ENCODE measurements around the gene MTMR12.

MTMR12 gene

DNA sequence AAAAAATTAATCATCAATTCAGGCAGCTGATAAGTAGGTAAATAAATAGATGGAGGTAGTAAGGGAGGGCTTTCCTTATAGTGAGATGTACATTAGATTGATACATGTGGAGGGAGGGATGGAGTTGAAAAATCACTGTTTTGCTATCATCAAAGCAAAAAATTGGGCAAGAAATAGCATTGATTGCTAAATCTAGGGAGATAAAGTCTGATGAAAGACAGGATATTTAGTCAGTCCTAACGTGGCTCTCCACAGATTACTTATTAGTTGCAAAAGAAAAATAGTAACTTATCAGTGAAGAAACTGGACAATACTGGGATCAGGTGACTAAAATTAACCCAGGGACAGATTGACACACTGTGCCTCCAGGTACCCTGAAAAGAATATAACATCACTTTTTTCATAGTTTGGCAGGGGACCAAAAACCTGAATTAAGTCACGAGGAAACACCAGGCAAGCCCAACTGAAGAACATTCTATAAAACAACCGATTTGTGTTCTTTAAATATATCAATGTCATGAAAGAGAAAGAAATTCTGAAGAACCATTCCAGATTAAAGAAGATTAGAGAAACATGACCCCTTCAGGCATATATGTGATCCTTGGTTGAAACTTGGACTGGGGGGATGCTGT is 111.5 kb downstream of the MTMR12 start:
- H3K36me3 ChIP-seq (ENCODE audit: control insufficient read depth, low read depth, low read length), result no peaks in the 10 kb centered on the region
- no peak overlapping the region for H3K4me3 ChIP-seq (ENCODE audit: low read length)
- H3K9me3 ChIP-seq (ENCODE audit: control insufficient read depth, low read depth, low read length), result no peaks in the 10 kb centered on the region
- H3K27ac ChIP-seq (ENCODE audit: low read length), result no peak overlapping the region
- H3K9ac ChIP-seq (ENCODE audit: low read length), result no peak overlapping the region
- no peaks in the 10 kb centered on the region for H3K27me3 ChIP-seq (ENCODE audit: control insufficient read depth, insufficient read depth, low read length)
- H3K4me1 ChIP-seq (ENCODE audit: control insufficient read depth, low read depth, low read length), result no peaks in the 10 kb centered on the region

DNA sequence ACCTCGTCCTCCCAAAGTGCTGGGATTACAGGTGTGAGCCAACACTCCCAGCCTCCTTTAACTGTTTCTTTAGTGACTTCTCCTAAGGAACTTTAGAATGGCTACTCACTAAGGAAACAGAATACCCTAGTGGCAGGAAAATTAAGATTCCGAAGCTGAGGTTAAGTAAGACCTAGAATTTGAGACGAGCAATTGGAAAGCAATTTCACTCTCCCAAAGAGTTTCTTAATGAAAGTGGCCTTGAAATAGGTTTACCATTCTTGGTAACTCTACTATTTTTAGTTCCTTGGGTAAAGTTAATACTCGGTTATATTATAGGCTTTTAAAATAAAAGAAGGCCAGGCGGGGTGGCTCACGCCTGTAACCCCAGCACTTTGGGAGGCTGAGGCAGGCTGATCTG is 115.7 kb downstream of the MTMR12 start:
- no peaks in the 10 kb centered on the region for H3K9me3 ChIP-seq (ENCODE audit: control insufficient read depth, low read depth, low read length)
- H3K4me1 ChIP-seq (ENCODE audit: control insufficient read depth, low read depth, low read length), result no peaks in the 10 kb centered on the region
- no peaks in the 10 kb centered on the region for H3K36me3 ChIP-seq (ENCODE audit: control insufficient read depth, low read depth, low read length)
- H3K4me3 ChIP-seq (ENCODE audit: low read length), result no peak overlapping the region
- no peak overlapping the region for H3K9ac ChIP-seq (ENCODE audit: low read length)
- no peak overlapping the region for H3K27ac ChIP-seq (ENCODE audit: low read length)
- H3K27me3 ChIP-seq (ENCODE audit: control insufficient read depth, insufficient read depth, low read length), result no peaks in the 10 kb centered on the region

DNA sequence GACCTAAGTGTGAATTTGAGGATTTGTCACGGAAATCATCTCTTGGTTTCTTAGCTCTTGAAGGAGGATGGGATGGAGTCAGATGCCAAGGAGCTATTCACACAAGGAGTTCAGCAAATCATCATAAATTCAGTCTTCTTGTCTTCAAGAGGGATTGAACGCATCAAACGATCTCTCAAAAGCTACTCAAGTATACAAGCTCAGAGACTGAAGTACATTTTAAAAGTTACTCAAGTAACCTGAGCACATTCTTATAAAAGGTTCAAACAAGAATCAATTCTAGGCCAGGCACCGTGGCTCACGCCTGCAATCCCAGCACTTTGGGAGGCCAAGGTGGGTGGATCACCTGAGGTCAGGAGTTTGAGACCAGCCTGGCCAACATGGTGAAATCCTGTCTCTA is 117.5 kb downstream of the MTMR12 start:
- H3K27me3 ChIP-seq (ENCODE audit: control insufficient read depth, insufficient read depth, low read length), result no peaks in the 10 kb centered on the region
- H3K4me1 ChIP-seq (ENCODE audit: control insufficient read depth, low read depth, low read length), result no peaks in the 10 kb centered on the region
- no peak overlapping the region for H3K9ac ChIP-seq (ENCODE audit: low read length)
- H3K4me3 ChIP-seq (ENCODE audit: low read length), result no peak overlapping the region
- H3K36me3 ChIP-seq (ENCODE audit: control insufficient read depth, low read depth, low read length), result no peaks in the 10 kb centered on the region
- H3K27ac ChIP-seq (ENCODE audit: low read length), result no peak overlapping the region
- H3K9me3 ChIP-seq (ENCODE audit: control insufficient read depth, low read depth, low read length), result no peaks in the 10 kb centered on the region

DNA sequence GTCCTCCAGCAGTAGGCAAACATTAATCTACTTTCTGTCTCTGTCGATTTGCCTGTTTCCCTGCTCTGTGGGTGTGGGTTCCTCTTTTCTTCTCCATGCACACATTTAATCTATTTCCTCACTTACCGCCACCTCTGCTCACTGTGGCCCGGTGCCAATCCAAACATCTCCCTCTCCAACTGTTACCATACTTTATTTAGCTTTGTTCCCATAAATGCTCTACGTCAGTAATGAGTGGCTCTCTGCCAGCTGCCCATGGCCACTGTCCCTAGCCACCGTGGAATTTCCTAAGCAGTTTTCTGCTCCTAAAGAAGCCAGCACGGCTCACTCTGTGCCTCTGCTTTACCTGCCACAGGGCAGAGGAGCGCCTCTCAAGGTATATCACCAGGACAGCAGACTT is 119.1 kb downstream of the MTMR12 start:
- Histone ChIP-seq H3K4me3 (ENCODE audit: low read length) (no peak overlapping the region), H3K27ac (ENCODE audit: low read length) (no peak overlapping the region), H3K27me3 (ENCODE audit: control insufficient read depth, insufficient read depth, low read length) (no peaks in the 10 kb centered on the region), H3K9ac (ENCODE audit: low read length) (no peak overlapping the region), H3K4me1 (ENCODE audit: control insufficient read depth, low read depth, low read length) (no peaks in the 10 kb centered on the region), H3K36me3 (ENCODE audit: control insufficient read depth, low read depth, low read length) (no peaks in the 10 kb centered on the region), H3K9me3 (ENCODE audit: control insufficient read depth, low read depth, low read length) (no peaks in the 10 kb centered on the region)

DNA sequence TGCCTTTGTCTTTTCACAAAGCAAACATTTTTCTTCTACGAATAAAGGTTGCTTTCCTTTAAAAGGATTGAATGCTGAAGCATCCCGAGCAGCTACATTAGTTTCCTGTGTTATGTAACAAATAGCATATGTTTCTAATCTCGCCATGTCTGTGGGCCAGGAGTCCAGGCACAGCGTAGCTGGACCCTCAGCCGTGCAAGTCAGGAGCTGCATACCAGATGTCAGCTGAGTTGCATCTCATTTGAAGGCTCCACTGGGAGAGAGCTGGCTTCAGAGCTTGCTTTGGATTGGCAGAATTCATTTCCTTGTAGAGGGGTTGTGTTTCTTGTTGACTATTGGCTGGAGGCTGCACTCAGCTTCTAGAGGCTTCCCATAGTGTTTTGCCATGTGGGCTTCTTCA is 122.6 kb downstream of the MTMR12 start:
- Histone ChIP-seq H3K27ac (ENCODE audit: low read length) (no peak overlapping the region), H3K4me3 (ENCODE audit: low read length) (no peak overlapping the region), H3K36me3 (ENCODE audit: control insufficient read depth, low read depth, low read length) (no peaks in the 10 kb centered on the region), H3K4me1 (ENCODE audit: control insufficient read depth, low read depth, low read length) (no peaks in the 10 kb centered on the region), H3K9me3 (ENCODE audit: control insufficient read depth, low read depth, low read length) (peaks cover 5% of the 10 kb centered on the region), H3K9ac (ENCODE audit: low read length) (no peak overlapping the region), H3K27me3 (ENCODE audit: control insufficient read depth, insufficient read depth, low read length) (no peaks in the 10 kb centered on the region)

DNA sequence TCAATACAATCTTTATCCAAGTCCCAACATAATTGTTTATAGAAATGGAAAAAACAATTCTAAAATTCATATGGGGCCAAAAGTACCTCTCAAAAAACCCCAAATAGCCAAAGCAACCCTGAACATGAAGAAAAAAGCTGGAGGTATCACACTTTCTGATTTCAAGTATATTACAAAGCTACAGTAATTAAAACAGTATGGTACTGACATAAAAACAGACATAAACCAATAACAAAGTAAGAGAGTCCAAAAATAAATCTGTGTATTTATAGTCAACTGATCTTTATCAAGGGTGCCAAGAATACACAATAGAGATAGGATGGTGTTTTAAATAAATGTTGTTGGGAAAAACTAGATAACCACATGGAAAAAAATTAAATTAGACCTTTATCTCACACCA is 125.1 kb downstream of the MTMR12 start:
- H3K9me3 ChIP-seq (ENCODE audit: control insufficient read depth, low read depth, low read length), result peaks cover 5% of the 10 kb centered on the region
- no peak overlapping the region for H3K4me3 ChIP-seq (ENCODE audit: low read length)
- no peaks in the 10 kb centered on the region for H3K36me3 ChIP-seq (ENCODE audit: control insufficient read depth, low read depth, low read length)
- H3K9ac ChIP-seq (ENCODE audit: low read length), result no peak overlapping the region
- no peaks in the 10 kb centered on the region for H3K27me3 ChIP-seq (ENCODE audit: control insufficient read depth, insufficient read depth, low read length)
- H3K4me1 ChIP-seq (ENCODE audit: control insufficient read depth, low read depth, low read length), result no peaks in the 10 kb centered on the region
- H3K27ac ChIP-seq (ENCODE audit: low read length), result no peak overlapping the region

DNA sequence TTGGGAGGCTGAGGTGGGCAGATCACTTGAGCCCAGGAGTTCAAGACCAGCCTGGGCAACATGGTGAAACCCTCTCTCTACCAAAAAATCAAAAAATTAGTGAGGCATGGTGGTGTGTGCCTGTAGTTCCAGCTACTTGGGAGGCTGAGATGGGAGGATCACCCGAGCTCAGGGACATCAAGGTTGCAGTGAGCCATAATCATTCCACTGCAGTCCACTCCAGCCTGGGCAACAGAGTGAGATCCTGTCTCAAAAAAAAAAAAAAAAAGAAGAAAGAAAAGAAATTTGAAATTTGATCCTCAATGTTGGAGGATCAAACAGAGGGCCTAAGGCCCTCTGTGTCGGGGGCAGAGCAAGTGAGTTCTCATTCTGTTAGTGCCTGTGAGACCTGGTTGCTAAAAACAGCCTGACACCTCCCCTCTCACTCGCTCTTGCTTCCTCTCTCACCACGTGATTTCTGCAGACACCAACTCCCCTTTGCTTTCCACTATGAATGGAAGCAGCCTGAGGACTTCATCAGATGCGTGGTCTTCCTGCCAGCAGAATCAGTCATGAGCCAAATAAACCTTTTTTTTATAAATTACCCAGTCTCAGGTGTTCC is 130.2 kb downstream of the MTMR12 start:
- Histone ChIP-seq H3K9me3 (ENCODE audit: control insufficient read depth, low read depth, low read length) (peaks cover 2% of the 10 kb centered on the region), H3K36me3 (ENCODE audit: control insufficient read depth, low read depth, low read length) (no peaks in the 10 kb centered on the region), H3K4me3 (ENCODE audit: low read length) (no peak overlapping the region), H3K27ac (ENCODE audit: low read length) (no peak overlapping the region), H3K4me1 (ENCODE audit: control insufficient read depth, low read depth, low read length) (no peaks in the 10 kb centered on the region), H3K27me3 (ENCODE audit: control insufficient read depth, insufficient read depth, low read length) (no peaks in the 10 kb centered on the region), H3K9ac (ENCODE audit: low read length) (no peak overlapping the region)

All from iPS-18a (cell line).